NCI-H2029 (cell line): Measurements from ENCODE around the gene LIPH.
"Not testable (repeated sequence)": the region's sequence is repeated elsewhere in the genome, so short reads cannot be mapped to it uniquely, and the experiment has no call there.

ENCODE experiments used
- DNase-seq: peaks from one replicate; lab custom pipeline; 2025; lab: John Stamatoyannopoulos, UW

The LIPH gene

GRCh38 chr3:185486394-185486793 lies 66.0 kb downstream of the LIPH start:
- no peak for DNase-seq

DNA sequence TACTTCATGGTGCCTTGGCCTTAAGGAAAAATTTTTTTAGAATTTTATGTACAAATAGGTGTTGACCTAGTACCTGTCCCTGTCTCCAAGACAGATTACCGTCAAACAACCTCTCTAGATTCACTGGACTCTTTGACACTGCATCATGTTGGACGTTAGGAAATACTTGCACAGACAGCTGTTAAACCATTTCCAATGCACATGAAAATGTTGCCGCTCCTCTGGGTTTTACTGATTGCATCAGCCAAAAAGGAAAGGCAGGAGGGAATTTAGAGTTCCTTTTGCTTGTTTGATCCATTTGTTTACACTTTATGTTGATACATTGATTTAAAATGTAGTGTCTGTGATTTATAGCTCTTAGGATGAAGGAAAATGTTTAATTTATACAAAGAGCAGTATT lies 68.1 kb downstream of the LIPH start:
- no peak for DNase-seq

GRCh38 chr3:185479373-185479945 lies 72.9 kb downstream of the LIPH start:
- no peak for DNase-seq

DNA sequence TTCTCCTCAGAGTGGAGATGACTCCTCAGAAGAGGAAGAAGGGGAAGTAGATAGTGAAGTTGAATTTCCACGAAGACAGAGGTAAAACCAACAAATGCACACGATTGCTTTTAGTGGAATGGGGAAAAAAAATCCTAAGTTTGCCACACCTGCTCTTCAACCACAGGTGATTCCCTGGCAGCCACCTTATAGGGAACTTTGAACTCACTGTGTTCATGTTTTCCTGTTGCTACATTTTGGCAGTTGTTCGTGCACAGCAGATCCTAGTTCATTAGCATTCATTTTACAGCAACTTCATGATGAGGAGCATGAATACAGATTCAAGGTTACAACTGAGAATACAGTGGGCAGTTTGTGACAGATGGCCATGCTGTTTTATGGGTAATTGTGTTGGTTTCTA lies 75.1 kb downstream of the LIPH start:
- no peak for DNase-seq

GRCh38 chr3:185474922-185475321 lies 77.5 kb downstream of the LIPH start:
- DNase-seq: not testable (repeated sequence)

DNA sequence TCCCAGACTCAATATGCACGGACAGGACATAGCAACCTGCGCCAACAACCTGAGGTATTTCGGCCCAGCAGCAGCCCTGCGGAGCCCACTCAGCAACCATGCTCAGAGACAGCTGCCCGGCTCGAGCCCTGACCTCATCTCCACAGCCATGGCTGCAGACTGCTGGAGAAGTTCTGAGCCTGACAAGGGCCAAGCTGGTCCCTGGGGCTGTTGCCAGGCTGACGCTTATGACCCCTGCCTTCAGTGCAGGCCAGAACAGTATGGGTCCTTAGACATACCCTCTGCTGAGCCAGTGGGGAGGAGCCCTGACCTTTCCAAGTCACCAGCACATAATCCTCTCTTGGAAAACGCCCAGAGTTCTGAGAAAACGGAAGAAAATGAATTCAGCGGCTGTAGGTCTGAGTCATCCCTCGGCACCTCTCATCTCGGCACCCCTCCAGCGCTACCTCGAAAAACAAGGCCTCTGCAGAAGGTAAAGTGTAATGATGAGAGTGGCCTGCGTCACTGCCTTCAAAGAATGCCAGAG lies 79.0 kb downstream of the LIPH start:
- no peak for DNase-seq

GRCh38 chr3:185470323-185470722 lies 82.1 kb downstream of the LIPH start:
- DNase-seq: no peak

GRCh38 chr3:185469542-185469941 lies 82.8 kb downstream of the LIPH start:
- DNase-seq: no peak

DNA sequence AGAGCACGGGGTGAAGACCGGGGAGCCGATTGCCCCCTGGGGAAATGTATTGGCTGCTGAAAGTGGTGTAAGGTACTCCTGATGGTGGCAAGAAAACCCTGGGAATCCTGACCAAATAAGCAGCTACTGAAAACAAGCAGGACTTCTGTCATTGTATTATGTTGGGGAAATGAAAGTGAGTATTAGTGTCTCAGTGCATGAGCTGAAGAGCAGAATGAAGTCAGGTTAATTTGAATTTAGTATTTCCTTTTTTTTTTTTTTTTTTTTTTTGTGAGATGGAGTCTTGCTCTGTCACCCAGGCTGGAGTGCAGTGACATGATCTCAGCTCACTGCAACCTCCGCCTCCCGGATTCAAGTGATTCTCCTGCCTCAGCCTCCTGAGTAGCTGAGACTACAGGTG lies 86.3 kb downstream of the LIPH start:
- DNase-seq: not testable (repeated sequence)

DNA sequence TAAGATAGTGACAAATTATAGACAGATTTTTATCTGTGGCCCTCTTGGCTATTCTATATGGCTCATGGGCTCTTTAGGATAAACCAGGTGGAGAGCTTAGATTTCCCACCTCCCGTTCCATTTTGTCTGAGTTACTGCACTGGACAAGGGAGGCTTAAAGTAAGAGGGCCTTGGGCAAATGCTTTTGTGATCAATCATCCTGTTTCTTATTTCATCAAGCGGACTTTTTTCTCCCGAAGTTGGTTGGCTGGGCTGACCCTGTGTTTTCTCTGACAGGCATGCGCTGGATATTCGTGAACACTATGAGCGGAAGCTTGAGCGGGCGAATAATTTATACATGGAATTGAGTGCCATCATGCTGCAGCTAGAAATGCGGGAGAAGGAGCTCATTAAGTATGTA lies 86.9 kb downstream of the LIPH start:
- DNase-seq: no peak

DNA sequence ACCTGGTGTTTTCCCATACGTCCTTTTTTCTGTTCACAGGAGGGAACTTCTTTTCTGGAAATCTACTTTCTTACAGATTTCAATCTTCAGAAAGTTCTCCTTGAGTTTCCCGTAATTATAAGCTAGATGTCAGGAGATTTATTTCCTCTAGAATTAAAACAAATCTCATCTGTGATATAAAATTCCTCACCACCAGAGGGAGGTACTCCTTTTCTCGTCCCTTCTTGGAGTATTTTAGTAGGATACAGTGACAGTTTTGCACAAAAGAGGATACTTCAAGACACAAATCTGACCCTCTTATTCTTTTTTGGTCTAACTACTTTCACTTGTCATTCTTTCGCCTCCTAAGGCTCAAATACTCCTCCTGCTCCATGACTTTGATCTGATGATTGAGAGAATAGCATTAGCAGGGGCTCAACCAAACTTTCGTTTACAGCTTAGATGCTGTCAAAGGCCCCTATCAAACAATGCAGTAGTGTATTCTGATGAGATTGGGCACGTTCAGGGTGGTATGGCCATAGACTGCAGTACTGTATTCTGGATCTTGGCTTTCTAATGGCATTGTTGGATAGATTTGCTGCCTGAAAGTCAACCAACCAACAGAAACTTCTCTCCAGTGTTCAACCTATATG lies 91.6 kb downstream of the LIPH start:
- no peak for DNase-seq

DNA sequence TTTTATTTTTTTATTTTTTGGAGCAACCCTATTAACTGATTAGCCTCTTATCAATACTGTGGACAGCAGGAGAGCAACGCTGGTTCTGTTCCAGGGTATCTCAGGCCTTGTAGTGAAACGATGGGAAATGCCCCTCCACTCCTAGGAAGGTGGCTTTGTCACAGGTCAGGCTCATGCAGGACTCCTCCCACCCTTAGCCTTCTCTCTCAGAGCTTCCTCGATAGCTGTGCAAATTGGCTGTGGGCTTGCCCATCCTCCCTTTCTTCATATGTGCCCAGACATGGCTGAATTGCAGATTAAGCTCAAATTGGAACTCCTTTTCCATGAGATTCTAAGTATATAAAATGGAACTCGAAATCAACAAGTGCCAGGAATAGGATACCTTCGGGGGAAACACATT lies 92.1 kb downstream of the LIPH start:
- DNase-seq: no peak

DNA sequence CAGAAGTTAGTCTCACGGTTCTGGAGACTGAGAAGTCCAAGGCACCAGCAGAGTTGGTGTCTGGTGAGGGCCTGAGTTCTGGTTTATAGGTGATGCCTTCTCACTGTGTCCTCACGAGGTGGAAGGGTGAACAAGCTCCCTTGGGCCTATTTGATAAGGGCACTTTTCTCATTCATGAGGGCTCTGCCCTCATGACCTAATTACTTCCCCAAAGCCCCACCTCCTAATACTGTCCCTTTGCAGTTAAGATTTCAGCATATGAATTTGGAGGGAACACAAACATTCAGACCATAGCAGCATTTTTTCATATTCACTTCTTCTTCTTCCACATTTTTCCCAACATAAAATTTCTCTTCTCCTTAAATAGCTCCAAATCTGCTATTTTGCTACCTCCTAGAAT lies 95.0 kb downstream of the LIPH start:
- DNase-seq: no peak
